ENCODE measurements around the gene C16orf89.
"Not testable (repeated sequence)": the region's sequence is repeated elsewhere in the genome, so short reads cannot be mapped to it uniquely, and the experiment has no call there.

Gene C16orf89

DNA sequence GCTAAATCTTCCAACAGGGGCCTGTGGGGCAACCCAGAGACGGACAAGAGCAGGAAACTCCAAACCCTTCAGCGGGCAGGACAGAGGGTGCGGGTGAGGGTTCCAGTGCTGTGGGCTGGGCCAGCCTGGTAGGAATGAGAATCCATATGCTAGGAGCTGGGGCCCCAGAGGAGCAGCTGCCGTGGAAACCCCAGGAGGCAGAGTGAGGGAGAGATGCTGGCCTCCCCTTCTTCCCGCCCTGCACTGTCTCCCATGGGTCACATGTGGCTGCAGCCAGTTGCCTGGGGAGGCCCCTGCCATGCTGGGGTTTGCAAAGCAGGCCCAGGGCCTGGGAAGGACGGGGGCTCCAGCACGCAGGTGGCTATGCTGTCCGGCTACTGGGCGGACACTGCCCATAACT lies 27.3 kb upstream of the C16orf89 start:
- H3K27me3 Mint-ChIP-seq; H3K4me3 Mint-ChIP-seq; ATAC-seq (ENCODE audit: low read depth); DNase-seq (ENCODE audit: low spot score in 2 of 2); H3K36me3 Mint-ChIP-seq; H3K9me3 Mint-ChIP-seq; H3K27ac Mint-ChIP-seq; H3K4me1 Mint-ChIP-seq: not testable (repeated sequence)

DNA sequence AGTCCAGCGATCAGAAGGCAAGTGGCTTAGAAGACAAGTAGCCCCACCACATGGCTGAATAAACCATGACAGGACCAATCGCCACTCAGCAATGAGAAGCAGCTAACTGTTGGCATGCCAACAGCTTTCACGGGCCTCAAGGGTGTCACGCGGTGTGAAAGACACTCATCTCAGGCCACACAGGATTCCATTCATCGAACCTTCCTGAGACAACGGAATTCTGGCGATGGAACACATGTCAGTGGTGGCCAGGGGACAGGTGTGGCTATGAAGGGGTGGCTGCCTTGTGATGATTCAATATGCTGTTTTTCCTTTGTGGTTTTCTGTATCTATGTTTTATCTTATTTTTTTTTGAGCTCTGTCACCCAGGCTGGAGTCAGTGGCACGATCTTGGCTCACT lies 24.8 kb upstream of the C16orf89 start:
- ATAC-seq (ENCODE audit: low read depth); H3K4me1 Mint-ChIP-seq; H3K27ac Mint-ChIP-seq; H3K27me3 Mint-ChIP-seq; H3K36me3 Mint-ChIP-seq; DNase-seq (ENCODE audit: low spot score in 2 of 2); H3K4me3 Mint-ChIP-seq; H3K9me3 Mint-ChIP-seq: not testable (repeated sequence)

DNA sequence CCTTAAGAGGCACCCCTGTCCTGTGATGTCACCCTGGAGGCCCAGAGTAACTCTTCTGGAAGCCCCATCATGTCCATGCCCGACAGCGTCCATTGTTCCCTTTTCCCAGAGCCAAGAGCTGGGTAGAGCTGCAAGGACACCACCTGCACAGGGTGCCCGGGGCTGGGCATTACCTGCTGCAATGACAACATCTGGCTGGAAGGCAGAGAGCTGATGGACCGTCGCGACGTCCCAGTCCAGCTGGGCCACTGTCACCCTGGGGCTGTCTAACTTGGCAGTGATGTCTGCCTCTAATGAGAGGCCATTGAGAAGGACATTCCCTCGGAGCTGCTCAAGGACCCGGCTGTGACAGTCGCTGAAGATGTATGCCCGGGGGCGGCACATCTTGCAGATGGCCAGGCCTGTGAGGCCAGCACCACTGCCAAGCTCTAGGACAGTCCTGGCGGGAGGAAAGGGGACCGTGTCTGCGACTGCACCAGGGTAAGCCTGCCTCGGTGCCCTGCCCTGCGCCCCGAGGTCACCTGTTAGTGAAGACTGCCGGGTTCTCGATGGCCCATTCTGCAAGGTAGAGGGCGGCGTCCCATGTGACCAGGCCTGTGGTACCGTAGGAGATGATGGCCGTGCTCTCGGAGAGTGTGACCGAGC lies 24.3 kb upstream of the C16orf89 start:
- H3K27ac Mint-ChIP-seq; H3K36me3 Mint-ChIP-seq; H3K9me3 Mint-ChIP-seq; ATAC-seq (ENCODE audit: low read depth); DNase-seq (ENCODE audit: low spot score in 2 of 2); H3K4me1 Mint-ChIP-seq; H3K4me3 Mint-ChIP-seq; H3K27me3 Mint-ChIP-seq: not testable (repeated sequence)

DNA sequence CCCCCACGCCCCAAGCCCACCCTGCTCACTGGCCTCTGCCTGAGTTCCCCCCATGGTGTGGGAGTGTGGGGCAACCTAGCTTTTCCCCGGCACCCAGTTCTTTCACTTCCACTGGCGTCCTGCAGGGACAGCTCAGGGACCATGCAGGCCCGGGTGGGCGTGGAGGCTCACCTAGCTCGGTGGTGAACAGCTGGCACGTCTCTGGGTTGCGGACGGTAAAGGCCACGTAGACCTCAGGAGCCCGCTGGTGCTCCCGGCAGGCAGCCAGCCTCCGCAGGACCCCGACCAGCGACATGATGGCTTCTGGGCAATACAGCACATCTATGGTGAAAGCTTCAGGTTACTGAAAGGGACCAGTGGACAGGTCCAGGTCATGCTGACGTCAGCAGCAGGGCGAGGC lies 23.2 kb upstream of the C16orf89 start:
- H3K4me3 Mint-ChIP-seq; DNase-seq (ENCODE audit: low spot score in 2 of 2); H3K27me3 Mint-ChIP-seq; H3K36me3 Mint-ChIP-seq; H3K9me3 Mint-ChIP-seq; H3K27ac Mint-ChIP-seq; H3K4me1 Mint-ChIP-seq; ATAC-seq (ENCODE audit: low read depth): not testable (repeated sequence)

DNA sequence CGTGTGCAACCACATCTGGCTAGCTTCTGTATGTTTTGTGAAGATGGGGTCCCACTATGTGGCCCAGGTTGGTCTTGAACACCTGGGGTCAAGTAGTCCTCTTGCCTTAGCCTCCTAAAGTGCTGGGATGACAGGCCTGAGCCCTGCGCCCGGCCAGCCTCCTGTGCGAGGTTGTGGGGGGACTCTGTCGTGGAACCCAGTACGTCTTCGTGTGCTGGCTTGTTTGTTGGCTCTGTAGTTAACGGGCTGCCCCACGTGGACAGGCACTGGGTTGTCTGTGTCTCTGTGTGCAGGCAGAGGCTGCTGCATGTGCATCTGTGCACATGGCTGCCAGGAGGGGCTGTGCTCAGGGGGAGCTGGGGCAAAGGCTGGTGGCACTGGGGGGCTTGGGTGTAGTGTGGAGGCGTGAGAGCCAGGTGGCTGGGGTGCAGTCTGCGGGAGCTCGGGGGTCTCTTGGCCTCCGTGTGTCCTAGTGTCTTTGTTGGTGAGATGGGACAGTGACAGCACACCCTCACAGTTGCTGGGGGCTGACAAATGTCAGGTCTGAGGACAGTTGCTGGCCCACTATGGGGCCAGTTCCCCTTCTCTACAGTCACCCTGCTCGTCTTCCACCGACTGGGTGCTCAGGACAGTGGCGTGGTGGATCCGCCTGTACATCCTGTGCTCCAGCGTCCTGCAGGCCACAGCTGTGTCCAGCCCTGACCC lies 22.5 kb upstream of the C16orf89 start:
- H3K36me3 Mint-ChIP-seq = peaks cover 10% of the 10 kb centered on the region
- not testable (repeated sequence) for H3K27me3 Mint-ChIP-seq; H3K4me1 Mint-ChIP-seq; DNase-seq (ENCODE audit: low spot score in 2 of 2); H3K9me3 Mint-ChIP-seq; H3K4me3 Mint-ChIP-seq; ATAC-seq (ENCODE audit: low read depth); H3K27ac Mint-ChIP-seq

DNA sequence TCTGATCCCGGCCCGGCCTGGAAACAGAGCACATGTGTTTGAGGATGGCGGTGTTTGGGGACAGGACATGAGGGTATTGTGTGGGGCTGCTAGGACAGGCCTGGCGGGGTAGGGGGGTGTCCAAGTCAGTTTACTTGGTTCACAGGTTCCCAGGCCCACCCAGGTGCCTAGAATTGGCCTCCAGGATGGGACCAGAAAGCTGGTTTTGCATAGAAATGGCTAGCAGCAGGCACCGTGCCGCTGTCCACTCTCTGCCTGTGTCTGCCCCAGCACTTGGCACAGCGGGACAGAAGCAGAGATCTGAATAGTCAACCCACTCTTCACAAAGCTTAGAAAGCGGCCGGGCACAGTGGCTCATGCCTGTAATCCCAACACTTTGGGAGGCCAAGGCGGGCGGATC lies 20.0 kb upstream of the C16orf89 start:
- not testable (repeated sequence) for H3K4me1 Mint-ChIP-seq; H3K27ac Mint-ChIP-seq; DNase-seq (ENCODE audit: low spot score in 2 of 2); H3K9me3 Mint-ChIP-seq; H3K4me3 Mint-ChIP-seq; H3K27me3 Mint-ChIP-seq; ATAC-seq (ENCODE audit: low read depth)
- peaks cover 10% of the 10 kb centered on the region for H3K36me3 Mint-ChIP-seq

DNA sequence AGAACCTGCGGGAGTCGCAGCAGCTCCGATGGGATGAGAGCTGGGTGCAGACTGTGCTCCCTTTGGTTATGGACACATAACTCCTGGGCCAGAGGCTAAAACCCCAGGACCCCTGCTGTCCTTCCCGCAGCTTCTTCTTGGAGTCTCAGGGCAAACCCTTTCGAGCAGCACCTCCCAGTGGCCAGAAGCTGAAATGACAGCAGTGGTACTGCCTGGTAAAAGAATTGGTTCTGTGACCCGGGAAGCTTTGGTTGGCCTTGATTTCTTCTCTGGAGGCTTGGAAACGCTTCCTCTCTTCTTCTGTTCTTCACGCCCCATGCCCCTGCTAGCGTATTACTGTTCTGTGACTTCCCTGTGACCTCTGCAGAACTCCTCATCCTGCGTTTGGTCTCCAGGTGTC lies 19.0 kb upstream of the C16orf89 start:
- peak; percentile 44 to 54 for DNase-seq (ENCODE audit: low spot score in 2 of 2)
- not testable (repeated sequence) for H3K9me3 Mint-ChIP-seq; H3K4me1 Mint-ChIP-seq; H3K27ac Mint-ChIP-seq; ATAC-seq (ENCODE audit: low read depth); H3K4me3 Mint-ChIP-seq; H3K27me3 Mint-ChIP-seq
- peaks cover 12% of the 10 kb centered on the region for H3K36me3 Mint-ChIP-seq

DNA sequence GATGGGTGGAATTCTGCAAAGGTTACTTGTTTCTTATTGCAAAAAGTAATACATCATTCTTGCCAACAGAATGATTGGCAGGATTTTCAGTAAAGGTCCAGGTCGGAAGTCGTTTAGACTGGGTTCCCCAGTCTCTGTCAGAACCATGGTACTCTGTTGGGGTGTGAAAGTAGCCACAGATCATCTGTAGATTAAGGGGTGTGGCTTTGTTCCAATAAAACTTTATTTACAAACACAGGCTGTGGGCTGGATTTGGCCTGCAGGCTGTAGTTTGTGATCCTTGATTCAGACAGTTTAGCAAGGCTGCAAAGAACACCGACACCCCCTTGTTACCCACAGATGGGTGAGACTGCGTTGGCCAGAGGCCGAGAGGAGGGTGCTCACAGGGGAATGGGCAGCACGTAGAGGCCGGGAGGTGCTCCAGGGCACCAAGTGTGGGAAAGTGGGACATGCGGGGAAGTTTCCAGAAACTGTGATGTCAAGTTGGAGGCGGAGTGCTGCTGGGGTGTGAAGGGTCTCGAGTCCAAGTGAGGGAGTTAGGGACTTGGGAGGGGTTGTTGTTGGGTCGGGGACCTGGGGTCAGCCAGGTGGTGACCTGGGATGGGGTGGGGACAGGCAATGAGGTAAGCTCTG lies 18.5 kb upstream of the C16orf89 start:
- peaks cover 14% of the 10 kb centered on the region for H3K36me3 Mint-ChIP-seq

DNA sequence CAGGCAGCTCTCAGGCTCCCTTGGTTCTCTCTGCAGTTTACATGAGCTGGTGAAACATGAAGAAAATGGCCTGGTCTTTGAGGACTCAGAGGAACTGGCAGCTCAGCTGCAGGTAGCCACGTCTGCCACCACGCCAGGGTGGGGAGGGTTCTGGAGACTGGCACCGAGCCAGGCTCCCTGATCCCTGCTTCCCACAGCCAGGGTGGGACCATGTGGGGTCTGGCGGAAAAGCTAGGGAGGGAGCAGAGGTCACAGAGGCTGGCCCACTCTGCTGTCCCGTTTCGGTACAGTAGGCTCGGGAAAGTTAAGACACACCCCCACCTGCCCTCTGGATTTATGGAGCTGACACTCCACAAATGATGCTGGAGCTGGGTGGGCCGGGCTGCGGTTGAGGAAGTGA lies 17.9 kb upstream of the C16orf89 start:
- H3K27ac Mint-ChIP-seq; H3K4me3 Mint-ChIP-seq; DNase-seq (ENCODE audit: low spot score in 2 of 2); H3K9me3 Mint-ChIP-seq; H3K4me1 Mint-ChIP-seq; ATAC-seq (ENCODE audit: low read depth); H3K27me3 Mint-ChIP-seq: not testable (repeated sequence)
- peaks cover 14% of the 10 kb centered on the region for H3K36me3 Mint-ChIP-seq

More for the DNA sequence above, 18.5 kb upstream of the C16orf89 start:
- not testable (repeated sequence) for H3K4me1 Mint-ChIP-seq; H3K4me3 Mint-ChIP-seq; DNase-seq (ENCODE audit: low spot score in 2 of 2); ATAC-seq (ENCODE audit: low read depth); H3K27ac Mint-ChIP-seq; H3K9me3 Mint-ChIP-seq; H3K27me3 Mint-ChIP-seq

DNA sequence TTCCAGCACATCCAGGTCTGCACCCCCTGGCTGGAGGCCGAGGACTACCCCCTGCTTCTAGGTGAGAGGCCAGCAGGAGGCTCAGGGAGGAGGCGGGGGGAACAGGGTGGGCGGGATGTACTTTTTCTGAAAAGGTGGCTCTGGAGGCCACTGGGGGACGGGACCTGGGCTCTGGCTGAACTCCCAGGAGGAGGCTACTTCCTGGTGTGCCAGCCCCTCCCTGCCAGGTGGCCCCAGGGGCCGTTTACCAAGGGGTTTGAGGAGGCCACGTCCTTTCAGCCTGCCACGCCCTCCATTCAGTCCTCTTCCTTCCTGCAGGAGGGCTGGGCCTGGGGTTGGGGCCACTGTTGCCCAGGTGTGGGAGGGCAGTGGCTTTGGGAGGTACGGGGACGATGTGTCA lies 15.2 kb upstream of the C16orf89 start:
- ATAC-seq (ENCODE audit: low read depth); H3K4me3 Mint-ChIP-seq; H3K27ac Mint-ChIP-seq; H3K27me3 Mint-ChIP-seq; H3K4me1 Mint-ChIP-seq; DNase-seq (ENCODE audit: low spot score in 2 of 2); H3K9me3 Mint-ChIP-seq: not testable (repeated sequence)
- H3K36me3 Mint-ChIP-seq = peaks cover 14% of the 10 kb centered on the region

DNA sequence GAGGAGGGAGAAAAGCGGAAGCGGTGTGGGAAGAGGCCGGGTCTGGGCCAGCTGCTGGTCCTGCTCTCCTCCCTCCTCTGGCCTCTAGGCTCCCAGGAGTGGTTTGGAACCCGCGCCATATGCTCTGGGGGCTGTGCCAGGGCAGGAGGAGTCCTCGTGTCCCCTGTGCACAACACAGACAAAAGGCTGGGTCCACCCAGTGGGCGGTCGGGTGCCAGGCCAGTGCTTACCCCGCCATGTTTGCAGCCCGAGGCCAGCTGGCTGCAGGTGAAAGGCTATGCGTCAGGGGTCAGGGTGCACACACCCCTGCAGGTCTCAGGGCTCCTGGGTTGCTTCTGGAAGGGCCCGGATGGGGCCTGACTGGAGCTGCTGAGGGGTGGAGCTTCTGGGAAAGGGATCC lies 14.7 kb upstream of the C16orf89 start:
- not testable (repeated sequence) for H3K4me3 Mint-ChIP-seq; ATAC-seq (ENCODE audit: low read depth); H3K27me3 Mint-ChIP-seq; H3K4me1 Mint-ChIP-seq; H3K9me3 Mint-ChIP-seq; H3K27ac Mint-ChIP-seq; DNase-seq (ENCODE audit: low spot score in 2 of 2)
- H3K36me3 Mint-ChIP-seq = peaks cover 17% of the 10 kb centered on the region

DNA sequence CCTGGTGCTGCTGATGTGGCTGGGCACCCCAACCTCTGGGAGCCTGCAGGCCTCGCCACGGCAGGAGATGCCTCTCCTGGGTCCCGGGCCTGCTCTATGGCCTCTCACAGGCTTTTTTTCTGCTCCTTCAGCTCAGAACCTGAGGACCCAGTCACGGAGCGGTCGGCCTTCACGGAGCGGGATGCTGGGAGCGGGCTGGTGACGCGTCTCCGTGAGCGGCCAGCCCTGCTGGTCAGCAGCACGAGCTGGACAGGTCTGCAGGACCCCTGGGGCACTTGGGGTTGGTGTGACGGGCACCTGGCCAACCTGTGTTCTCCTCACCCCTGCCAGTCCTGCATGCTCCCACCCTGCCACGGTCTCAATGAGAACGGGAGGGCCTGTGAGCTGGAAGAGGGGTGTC lies 12.9 kb upstream of the C16orf89 start:
- ATAC-seq (ENCODE audit: low read depth) (no peak), DNase-seq (ENCODE audit: low spot score in 2 of 2) (no peak)
- H3K9me3 Mint-ChIP-seq = no peaks in the 10 kb centered on the region
- no peak overlapping the region for H3K4me3 Mint-ChIP-seq
- no peaks in the 10 kb centered on the region for H3K27me3 Mint-ChIP-seq
- peaks cover 12% of the 10 kb centered on the region for H3K36me3 Mint-ChIP-seq
- H3K27ac Mint-ChIP-seq = no peak overlapping the region
- H3K4me1 Mint-ChIP-seq = peaks cover 4% of the 10 kb centered on the region

DNA sequence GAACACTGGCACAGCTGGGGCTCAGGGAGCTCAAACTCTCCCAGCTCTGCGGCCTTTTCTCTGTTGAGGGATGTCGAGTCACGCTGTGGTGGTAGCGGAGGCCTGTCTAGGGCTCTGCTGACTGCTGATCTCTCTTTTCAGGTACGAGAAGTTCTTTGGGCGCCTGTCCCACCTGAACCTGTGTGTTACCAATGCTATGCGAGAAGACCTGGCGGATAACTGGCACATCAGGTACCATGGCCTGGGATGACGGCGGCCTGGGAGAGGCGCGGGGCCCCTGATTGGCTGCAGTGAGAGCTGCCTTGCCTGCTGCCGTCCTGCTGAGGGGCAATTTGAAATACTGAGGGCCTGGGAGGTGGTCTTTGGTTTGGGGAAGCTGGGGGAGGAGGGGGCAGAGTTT lies 11.5 kb upstream of the C16orf89 start:
- H3K27me3 Mint-ChIP-seq = no peaks in the 10 kb centered on the region
- peaks cover 16% of the 10 kb centered on the region for H3K4me1 Mint-ChIP-seq
- no peak overlapping the region for H3K4me3 Mint-ChIP-seq
- no peak overlapping the region for H3K27ac Mint-ChIP-seq
- ATAC-seq (ENCODE audit: low read depth) = no peak
- no peaks in the 10 kb centered on the region for H3K9me3 Mint-ChIP-seq
- H3K36me3 Mint-ChIP-seq = peaks cover 11% of the 10 kb centered on the region
- no peak for DNase-seq (ENCODE audit: low spot score in 2 of 2)

DNA sequence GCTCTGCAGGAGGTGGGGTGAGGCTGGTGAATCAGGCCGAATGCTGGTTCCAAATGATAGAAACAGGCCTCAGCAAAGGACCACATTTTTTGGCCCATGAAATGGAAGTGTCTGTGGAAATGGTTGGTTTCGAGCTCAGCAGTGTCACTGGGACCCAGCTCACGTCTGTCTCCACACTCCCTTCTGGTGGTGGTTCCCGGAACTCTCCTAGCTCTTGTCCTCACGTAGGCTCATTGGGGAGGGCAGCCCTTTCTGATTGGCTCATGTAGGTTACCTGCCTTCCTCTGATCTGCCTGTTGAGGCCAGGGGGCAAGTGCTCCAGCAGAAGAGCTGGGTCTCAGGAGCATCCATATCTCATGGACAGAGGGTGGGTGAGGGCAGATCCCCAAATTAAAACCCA lies 9.9 kb upstream of the C16orf89 start:
- H3K4me1 Mint-ChIP-seq = peaks cover 29% of the 10 kb centered on the region
- H3K9me3 Mint-ChIP-seq = no peaks in the 10 kb centered on the region
- H3K4me3 Mint-ChIP-seq = no peak overlapping the region
- ATAC-seq (ENCODE audit: low read depth) (no peak), DNase-seq (ENCODE audit: low spot score in 2 of 2) (no peak)
- no peak overlapping the region for H3K27ac Mint-ChIP-seq
- H3K27me3 Mint-ChIP-seq = no peaks in the 10 kb centered on the region
- H3K36me3 Mint-ChIP-seq = peaks cover 11% of the 10 kb centered on the region

Data from memory B cell (primary cell).